GM19193 (cell line): Measurements from ENCODE around the gene SLC6A9.

ENCODE experiments used
- POLR2A ChIP-seq: IDR thresholded peaks from 4 replicates; pipeline ENCODE4 v1.6.1; 2011; ENCODE audit not compliant: insufficient read depth, insufficient read length; ENCODE audit errors: extremely low read depth

SLC6A9 gene

GRCh38 chr1:44036409-44037139 lies 5.3 kb upstream of the SLC6A9 start:
- no peak for TF ChIP-seq POLR2A

- TF ChIP-seq POLR2A = no peak
Measured at GRCh38 chr1:44035726-44036408, 4.6 kb upstream of the SLC6A9 start.

DNA sequence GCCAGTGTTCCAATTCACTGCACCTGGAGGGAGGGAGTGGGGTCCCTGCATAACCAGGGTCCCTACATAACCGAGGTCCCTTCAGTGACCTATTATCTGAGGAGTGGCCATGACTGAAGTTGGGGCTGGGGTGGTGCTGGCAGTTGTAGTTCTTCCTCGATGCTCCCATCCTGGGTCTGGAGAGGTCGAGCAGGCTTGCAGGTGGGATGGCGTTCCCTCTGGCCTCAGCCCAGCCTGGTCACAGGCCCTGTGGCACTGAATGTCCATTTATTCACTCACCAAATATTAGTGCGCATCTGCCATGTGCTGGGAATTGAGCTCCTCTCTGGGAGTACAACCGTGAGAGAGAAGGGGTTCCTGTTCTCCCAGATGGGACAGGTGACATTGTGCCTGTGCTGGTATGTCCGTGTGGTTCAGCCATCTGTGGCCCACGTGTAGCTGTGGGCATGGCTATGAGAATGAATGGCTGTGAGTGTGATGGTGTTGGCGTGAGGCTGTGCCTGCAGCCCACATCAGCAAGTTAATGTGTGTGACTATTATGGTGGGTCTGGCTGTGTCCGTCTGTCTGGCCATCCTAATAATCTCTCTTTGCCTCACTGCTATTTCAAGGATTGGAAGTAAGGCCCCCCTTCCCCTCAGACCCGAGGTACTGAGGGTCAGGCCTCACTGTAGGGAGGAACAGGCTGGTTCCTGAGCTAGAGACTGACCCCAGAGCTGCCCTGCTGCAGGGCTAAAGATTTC lies 3.9 kb upstream of the SLC6A9 start:
- TF ChIP-seq POLR2A = no peak

DNA sequence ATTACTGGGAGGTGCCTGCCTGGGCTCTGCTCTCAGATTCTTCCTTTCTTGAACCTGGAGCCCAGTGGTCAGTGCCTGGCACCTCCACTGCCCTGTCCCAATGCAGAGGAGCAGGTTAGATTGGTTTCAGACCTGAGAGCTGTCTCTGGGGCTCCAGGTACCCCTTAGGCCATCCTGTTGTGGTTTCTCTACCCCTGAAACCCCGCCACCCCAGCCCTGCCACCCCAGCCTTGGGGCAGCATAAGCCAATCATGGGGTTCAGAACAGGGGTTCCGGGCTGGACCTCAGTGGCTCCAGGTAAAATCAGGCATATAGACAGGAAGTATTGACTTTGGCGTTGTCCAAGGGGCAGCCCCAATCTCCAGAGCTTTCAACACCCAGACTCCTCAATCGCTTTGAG lies 3.2 kb upstream of the SLC6A9 start:
- no peak for TF ChIP-seq POLR2A

- TF ChIP-seq POLR2A = no peak
Measured at GRCh38 chr1:44033756-44034155, 2.5 kb upstream of the SLC6A9 start.

- no peak for TF ChIP-seq POLR2A
Measured at GRCh38 chr1:44033041-44033575, 1.8 kb upstream of the SLC6A9 start.

DNA sequence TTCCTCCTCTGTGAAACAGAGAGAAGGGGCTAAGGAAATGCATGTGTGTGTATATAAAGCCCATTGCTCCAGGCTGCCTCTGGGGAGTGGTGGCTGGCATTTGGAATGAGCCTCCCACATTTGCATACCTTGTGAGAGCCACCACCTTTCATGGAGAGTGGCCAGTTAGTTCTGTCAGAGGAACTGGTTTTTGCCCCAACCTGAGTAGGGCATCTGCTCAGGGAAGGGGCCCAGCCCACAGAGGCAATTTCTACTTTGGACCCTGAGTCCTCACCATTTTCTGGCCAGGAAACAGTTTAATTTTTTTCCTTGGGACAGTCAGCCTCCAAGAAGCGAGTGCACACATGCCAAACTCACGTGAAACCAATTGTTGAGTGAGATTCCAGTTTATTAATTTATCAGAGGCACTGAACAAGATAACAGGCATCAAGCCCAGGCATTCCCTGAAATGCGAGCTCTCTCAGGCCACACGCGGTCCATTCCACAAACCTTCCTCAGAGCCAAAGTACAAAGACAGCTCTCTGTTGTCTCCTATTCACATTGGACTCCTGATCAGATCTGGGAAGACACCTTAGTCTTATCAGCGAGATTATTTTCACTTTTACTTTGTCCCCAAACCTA lies 1.0 kb upstream of the SLC6A9 start:
- no peak for TF ChIP-seq POLR2A

DNA sequence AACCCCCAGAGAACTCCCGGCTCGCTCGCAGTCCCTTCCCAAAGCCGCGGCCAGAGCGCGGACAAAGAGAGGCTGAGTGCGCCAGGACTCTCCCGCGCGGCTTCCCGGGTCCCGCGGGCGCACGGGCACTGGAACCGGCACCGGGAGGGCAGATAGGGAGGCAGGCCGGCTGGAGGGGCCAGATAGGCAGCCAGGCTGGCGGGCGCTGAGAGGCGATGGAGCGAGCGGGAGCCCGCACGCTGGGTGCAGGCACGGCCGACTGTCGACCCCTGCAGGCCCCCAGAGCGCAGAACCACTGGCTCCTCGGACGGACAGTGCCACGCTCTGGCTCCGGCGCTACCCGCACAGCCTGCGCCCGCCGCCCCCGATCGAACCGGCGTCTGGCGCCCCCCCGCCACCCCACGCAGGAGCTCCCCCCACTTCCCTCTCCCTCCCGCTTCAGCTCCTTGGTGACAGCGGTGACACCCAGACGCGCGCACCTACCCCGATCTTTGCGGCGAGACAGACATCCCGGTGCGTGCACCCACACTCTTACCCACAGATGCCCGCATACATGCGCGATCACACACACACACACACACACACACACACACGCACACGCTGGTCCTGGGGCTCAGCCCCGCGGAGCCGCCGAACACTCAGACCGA lies 534 bp downstream of the SLC6A9 start:
- TF ChIP-seq POLR2A = no peak

DNA sequence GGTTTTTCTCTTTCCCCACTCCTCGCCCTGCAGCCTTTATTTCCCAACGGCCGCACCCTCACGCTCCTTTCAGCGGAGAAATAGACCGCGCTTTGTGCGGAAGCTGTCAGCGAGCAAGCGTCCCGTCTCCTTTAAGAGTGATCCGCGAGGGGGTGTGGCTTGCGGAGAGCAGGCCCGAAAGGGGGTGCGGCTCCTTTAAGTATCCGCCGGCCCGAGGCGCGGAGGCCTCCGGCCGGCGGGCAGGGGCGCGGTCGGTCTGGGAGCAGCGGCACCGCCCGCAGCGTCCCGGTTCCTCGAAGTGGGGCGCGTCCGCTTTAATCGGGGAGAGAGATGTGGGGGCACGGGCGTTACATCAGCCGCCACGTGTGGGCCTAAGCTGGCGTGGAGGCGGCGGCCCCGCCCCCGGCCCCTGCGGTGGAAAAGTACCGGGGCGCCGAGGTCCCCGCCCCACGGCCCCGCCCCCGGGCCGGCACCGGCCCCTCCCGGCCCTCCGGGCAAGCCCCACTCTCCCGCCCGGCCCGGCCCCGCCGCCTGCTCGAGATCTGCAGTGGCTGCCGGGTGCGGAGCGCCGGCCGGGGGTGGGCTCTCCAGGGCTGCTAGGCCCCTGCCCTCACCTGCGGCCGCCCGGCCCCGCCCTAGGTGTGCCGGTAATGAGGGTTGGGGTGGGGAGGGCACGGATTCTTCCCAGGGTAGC lies 1.2 kb downstream of the SLC6A9 start:
- peak; percentile 38 for TF ChIP-seq POLR2A

GRCh38 chr1:44029260-44029910 lies 1.9 kb downstream of the SLC6A9 start:
- TF ChIP-seq POLR2A = no peak

DNA sequence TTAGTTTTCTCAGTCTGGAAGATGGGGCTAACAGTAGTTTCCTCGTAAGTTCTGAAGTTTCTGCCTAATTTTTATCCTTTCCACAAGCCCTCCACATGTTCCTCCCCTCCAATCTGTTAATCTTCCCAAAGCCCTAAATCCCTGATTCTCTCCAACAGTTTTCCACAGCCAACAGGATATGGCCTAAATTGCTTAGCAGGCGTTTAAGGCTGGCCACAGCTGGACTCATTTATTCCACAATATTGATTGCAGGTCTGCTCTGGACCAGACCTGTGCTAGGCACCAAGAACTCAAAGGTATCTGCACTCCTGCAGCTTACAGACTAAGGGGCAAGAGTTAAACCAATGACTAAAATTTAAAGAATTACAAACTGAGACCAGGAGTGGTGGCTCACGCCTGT lies 3.9 kb downstream of the SLC6A9 start:
- TF ChIP-seq POLR2A = no peak

DNA sequence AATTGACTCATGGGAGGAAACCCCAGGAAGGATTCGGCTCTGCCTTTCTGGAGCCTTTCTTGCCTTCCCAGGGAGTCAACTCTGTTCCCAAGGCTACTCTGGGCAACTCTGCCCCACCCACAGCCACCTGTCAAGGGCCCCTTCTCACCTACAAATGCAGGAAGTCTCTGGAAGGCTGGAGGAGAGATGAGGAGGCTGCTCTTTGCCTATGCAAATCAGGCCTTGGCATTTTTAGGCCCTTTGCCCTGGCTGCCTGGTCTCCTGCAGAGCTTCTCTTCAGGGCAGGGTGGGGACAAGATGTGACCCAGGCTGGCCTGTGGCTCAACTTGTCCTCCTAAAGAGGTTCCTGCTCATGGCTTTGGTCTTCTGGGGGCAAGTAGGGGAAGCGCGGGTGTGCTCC lies 5.4 kb downstream of the SLC6A9 start:
- TF ChIP-seq POLR2A = no peak

DNA sequence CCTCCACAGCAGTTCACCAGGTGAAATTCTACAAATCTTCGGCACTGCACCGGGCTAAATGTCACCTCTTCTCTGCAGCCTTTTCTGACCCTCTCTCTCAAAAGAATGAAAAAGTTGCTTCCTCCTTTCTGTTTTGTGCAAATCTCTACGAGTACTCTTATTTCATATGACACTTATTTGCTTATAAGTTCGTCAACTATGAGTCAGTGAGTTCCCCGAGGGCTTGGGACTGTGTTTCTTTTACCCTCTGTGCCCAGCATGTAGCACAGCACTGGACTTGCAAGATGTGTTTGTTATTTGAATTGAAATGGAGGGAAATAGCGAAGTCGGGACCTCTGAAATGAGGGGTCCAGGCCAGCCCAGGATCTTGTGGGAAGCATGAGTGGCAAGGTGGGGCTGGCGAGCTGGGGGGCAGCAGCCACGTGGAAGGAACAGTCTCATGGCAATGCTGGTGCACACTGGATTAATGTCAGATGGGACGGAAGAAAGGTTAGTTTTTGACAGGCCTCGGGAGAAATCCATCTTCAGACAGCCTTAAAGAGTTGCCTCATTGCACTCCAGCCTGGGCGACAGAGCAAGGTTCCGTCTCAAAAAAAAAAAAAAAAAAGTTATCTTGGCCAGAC lies 6.2 kb downstream of the SLC6A9 start:
- no peak for TF ChIP-seq POLR2A
